OCI-LY3 (cell line): ENCODE measurements around the gene COL4A2.

ENCODE experiments used
- CTCF ChIP-seq: fragments of 200-600, 300-600 bp; sonication (generic); IDR thresholded peaks from 2 replicates; pipeline ENCODE4 v1.5.1; 2014; ENCODE audit warnings: antibody characterized with exemption, low read length, low read depth
- EZH2phosphoT487 ChIP-seq: fragments of 200-600 bp; shearing (Covaris generic); IDR thresholded peaks from 2 replicates; pipeline ENCODE4 v1.6.1; 2018; ENCODE audit warnings: antibody characterized with exemption, mixed run types, low read depth

- TF ChIP-seq CTCF = no peak
- no peak for TF ChIP-seq EZH2phosphoT487
These were observed 99.9 kb downstream of the COL4A2 start for GRCh38 chr13:110407021-110407420.
